H9 (cell line): ENCODE results near the gene CLDN22. TPM values are rescaled to one million over a fixed set of nuclear protein-coding genes. Genes with fewer than 3 reads are reported as not detected.
A peak's percentile ranks its signal among the peaks of the same experiment; 100 is the strongest.

Source experiments
- DNase-seq: peaks from one replicate; pipeline ENCODE4 v3.0.0-alpha.2; 2017
- H2AFZ ChIP-seq: one replicate; pipeline ENCODE4 v1.6.1; 2013; ENCODE audit warnings: mild to moderate bottlenecking, low read length, control low read depth, moderate library complexity
- H2AK5ac ChIP-seq: 2 replicates; pipeline ENCODE4 v1.6.1; 2013; ENCODE audit warnings: low read length, control low read depth, mixed read lengths; ENCODE audit not compliant: insufficient read length
- H2BK120ac ChIP-seq: one replicate; pipeline ENCODE4 v1.6.1; 2013; ENCODE audit warnings: low read depth, mild to moderate bottlenecking, low read length, control low read depth, inconsistent platforms; ENCODE audit not compliant: poor library complexity, severe bottlenecking
- H2BK12ac ChIP-seq: 2 replicates; pipeline ENCODE4 v1.6.1; 2013; ENCODE audit warnings: low read length, control low read depth, mixed read lengths, low read depth; ENCODE audit not compliant: insufficient read length
- H2BK15ac ChIP-seq: 2 replicates; pipeline ENCODE4 v1.6.1; 2013; ENCODE audit warnings: low read depth, low read length, control low read depth
- H2BK20ac ChIP-seq: one replicate; pipeline ENCODE4 v1.6.1; 2013; ENCODE audit warnings: low read depth, mild to moderate bottlenecking, low read length, control low read depth, inconsistent platforms; ENCODE audit not compliant: poor library complexity, severe bottlenecking
- H2BK5ac ChIP-seq: 2 replicates; pipeline ENCODE4 v1.6.1; 2013; ENCODE audit warnings: low read length, control low read depth, mixed read lengths; ENCODE audit not compliant: insufficient read length
- H3K14ac ChIP-seq: 2 replicates; pipeline ENCODE4 v1.6.1; 2013; ENCODE audit warnings: low read length, control low read depth; ENCODE audit not compliant: insufficient read depth
- H3K18ac ChIP-seq: 2 replicates; pipeline ENCODE4 v1.6.1; 2013; ENCODE audit warnings: low read depth, mild to moderate bottlenecking, mixed read lengths, low read length, control low read depth; ENCODE audit not compliant: insufficient read length
- H3K23ac ChIP-seq: 2 replicates; pipeline ENCODE4 v1.6.1; 2013; ENCODE audit warnings: low read length, control low read depth, mixed read lengths, low read depth; ENCODE audit not compliant: insufficient read length
- H3K23me2 ChIP-seq: 2 replicates; pipeline ENCODE4 v1.6.1; 2013; ENCODE audit warnings: low read depth, mild to moderate bottlenecking, mixed read lengths, low read length, control low read depth; ENCODE audit not compliant: insufficient read length, poor library complexity, severe bottlenecking
- H3K27ac ChIP-seq: 2 replicates; pipeline ENCODE4 v1.5.1; 2013; ENCODE audit warnings: low read length, control low read depth, mixed read lengths, low read depth; ENCODE audit not compliant: insufficient read length
- H3K27me3 ChIP-seq: 2 replicates; pipeline ENCODE4 v1.6.1; 2013; ENCODE audit warnings: low read length, control low read depth, inconsistent platforms; ENCODE audit not compliant: insufficient read depth
- H3K4ac ChIP-seq: 2 replicates; pipeline ENCODE4 v1.6.1; 2013; ENCODE audit warnings: low read depth, mild to moderate bottlenecking, control low read depth, inconsistent platforms, low read length, moderate library complexity
- H3K4me1 ChIP-seq: 2 replicates; pipeline ENCODE4 v1.6.1; 2013; ENCODE audit warnings: low read length, control low read depth, inconsistent platforms; ENCODE audit not compliant: insufficient read depth
- H3K4me2 ChIP-seq: 2 replicates; pipeline ENCODE4 v1.6.1; 2013; ENCODE audit warnings: low read length, control low read depth, mixed read lengths; ENCODE audit not compliant: insufficient read length, insufficient read depth
- H3K56ac ChIP-seq: 2 replicates; pipeline ENCODE4 v1.6.1; 2013; ENCODE audit warnings: low read depth, mild to moderate bottlenecking, mixed read lengths, low read length, control low read depth; ENCODE audit not compliant: insufficient read length
- H3K79me1 ChIP-seq: 2 replicates; pipeline ENCODE4 v1.6.1; 2013; ENCODE audit warnings: low read depth, mild to moderate bottlenecking, moderate library complexity, low read length, control low read depth, inconsistent platforms; ENCODE audit not compliant: insufficient read depth, poor library complexity, severe bottlenecking
- H3K79me2 ChIP-seq: 2 replicates; pipeline ENCODE4 v1.6.1; 2013; ENCODE audit warnings: low read length, control low read depth, inconsistent platforms; ENCODE audit not compliant: insufficient read depth
- H3K9ac ChIP-seq: 2 replicates; pipeline ENCODE4 v1.6.1; 2013; ENCODE audit warnings: low read length, control low read depth, mixed read lengths; ENCODE audit not compliant: insufficient read length; ENCODE audit errors: extremely low read depth
- H3K9me3 ChIP-seq: one replicate; pipeline ENCODE4 v1.6.1; 2013; ENCODE audit warnings: low read depth, low read length, inconsistent platforms; ENCODE audit not compliant: control insufficient read depth
- H3T11ph ChIP-seq: one replicate; pipeline ENCODE4 v1.6.1; 2013; ENCODE audit warnings: mild to moderate bottlenecking, low read length, control low read depth, inconsistent platforms
- H4K20me1 ChIP-seq: one replicate; pipeline ENCODE4 v1.6.1; 2013; ENCODE audit not compliant: control insufficient read depth, insufficient read length, insufficient read depth
- H4K5ac ChIP-seq: 2 replicates; pipeline ENCODE4 v1.6.1; 2013; ENCODE audit warnings: low read depth, mild to moderate bottlenecking, mixed read lengths, low read length, control low read depth; ENCODE audit not compliant: insufficient read length
- H4K8ac ChIP-seq: replicated peaks from 2 replicates; pipeline ENCODE4 v1.6.1; 2013; ENCODE audit warnings: low read length, control low read depth, mixed read lengths, low read depth; ENCODE audit not compliant: insufficient read length
- H4K91ac ChIP-seq: 2 replicates; pipeline ENCODE4 v1.6.1; 2013; ENCODE audit warnings: low read depth, mild to moderate bottlenecking, moderate library complexity, mixed read lengths, low read length, control low read depth; ENCODE audit not compliant: insufficient read length
- H3K27ac Mint-ChIP-seq, 3 experiments: 2 replicates in 2 of 3; 3 replicates in 1 of 3; pipeline ENCODE4 v1.8.0; 2020 to 2021; ENCODE audit warnings: mixed read lengths in 3 of 3, mild to moderate bottlenecking in 1 of 3, moderate library complexity in 1 of 3
- H3K27me3 Mint-ChIP-seq: 2 replicates; pipeline ENCODE4 v1.8.0; 2021; ENCODE audit warnings: low read depth, mild to moderate bottlenecking, moderate library complexity, mixed read lengths
- H3K36me3 Mint-ChIP-seq, 3 experiments: 2 replicates in 2 of 3; 3 replicates in 1 of 3; pipeline ENCODE4 v1.8.0; 2020 to 2021; ENCODE audit warnings: low read depth in 3 of 3, mixed read lengths in 3 of 3; ENCODE audit not compliant: insufficient read depth in 1 of 3
- H3K4me1 Mint-ChIP-seq, 2 experiments: 2 replicates each; pipeline ENCODE4 v1.8.0; 2020; ENCODE audit warnings: mixed read lengths in 2 of 2
- H3K4me3 Mint-ChIP-seq, 2 experiments: 2 replicates in 1 of 2; 3 replicates in 1 of 2; pipeline ENCODE4 v1.8.0; 2020 to 2021; ENCODE audit warnings: mild to moderate bottlenecking in 2 of 2, mixed read lengths in 2 of 2, moderate library complexity in 1 of 2
- H3K9me3 Mint-ChIP-seq, 2 experiments: 2 replicates in 1 of 2; 3 replicates in 1 of 2; pipeline ENCODE4 v1.8.0; 2020; ENCODE audit warnings: mild to moderate bottlenecking in 2 of 2, mixed read lengths in 2 of 2, moderate library complexity in 1 of 2
- CTCF ChIP-seq: fragments of 200-600 bp; sonication (generic); conservative IDR thresholded peaks from 3 replicates; pipeline ENCODE4 v1.8.0; 2021; ENCODE audit warnings: antibody characterized with exemption, mild to moderate bottlenecking
- WGBS: extraction: QIAGEN DNeasy Blood & Tissue Kit; methylation state at CpG from one replicate; pipeline ENCODE4 v1.1.7; 2013; ENCODE audit warnings: missing lambda C conversion rate, low lambda C conversion rate, mixed read lengths; ENCODE audit not compliant: insufficient read length; ENCODE audit errors: extremely low coverage; 5-methylcytosine and 5-hydroxymethylcytosine counted together
- total RNA-seq: library from RNA; stranded (reverse); gene quantifications from 2 replicates; pipeline ENCODE4 v1.2.1, GENCODE V29; 2021

Gene CLDN22
- total RNA-seq, 1 experiment from 2014 or later, result not detected

DNA sequence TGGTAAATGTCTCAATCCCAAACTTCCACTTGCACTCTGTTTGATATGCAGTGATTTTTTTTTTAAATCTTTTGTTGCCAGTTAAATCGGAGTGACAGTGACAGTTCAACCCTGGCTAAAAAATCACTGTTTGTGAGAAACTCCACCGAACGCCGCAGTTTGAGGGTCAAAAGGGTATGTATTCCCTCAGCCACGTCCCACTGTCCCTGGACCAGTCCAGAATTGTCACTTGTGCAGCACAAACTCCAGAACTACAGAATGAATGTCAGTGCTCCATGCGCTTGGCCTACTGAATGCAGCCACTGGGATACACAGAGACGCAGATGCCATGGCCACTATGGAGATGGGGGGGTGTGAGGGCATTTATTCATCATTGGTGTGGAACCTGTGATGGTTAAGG is 34.2 kb downstream of the CLDN22 start:
- H3K79me2 ChIP-seq, result no peaks in the 10 kb centered on the region
- no peak overlapping the region for H3K18ac ChIP-seq
- H3K27ac Mint-ChIP-seq, result peak overlapping the region in 1 of 3 experiments; percentile 23; a peak in 1 of 7 replicates
- no peak overlapping the region for H3K56ac ChIP-seq
- no peak overlapping the region for H4K5ac ChIP-seq
- no peak overlapping the region for H4K8ac ChIP-seq
- no peak for TF ChIP-seq CTCF
- no peaks in the 10 kb centered on the region for H3K23me2 ChIP-seq
- no peaks in the 10 kb centered on the region for H3K79me1 ChIP-seq
- no peak overlapping the region for H2BK12ac ChIP-seq
- H2BK5ac ChIP-seq, result no peak overlapping the region
- H3K9me3 Mint-ChIP-seq, result no peaks in the 10 kb centered on the region
- no CpG with 5 or more reads among the region's 7 CpGs for WGBS
- no peak overlapping the region for H2AK5ac ChIP-seq
- H3K4ac ChIP-seq, result no peak overlapping the region
- no peaks in the 10 kb centered on the region for H4K20me1 ChIP-seq
- H3T11ph ChIP-seq, result no peak overlapping the region
- H2BK120ac ChIP-seq, result no peak overlapping the region
- H3K36me3 Mint-ChIP-seq, result peaks cover 56 to 82% (median 78%) of the 10 kb centered on the region in 3 experiments
- no peak overlapping the region for H2AFZ ChIP-seq
- H3K14ac ChIP-seq, result no peak overlapping the region
- no peak overlapping the region for H3K9ac ChIP-seq
- H3K4me1 Mint-ChIP-seq, result peaks cover under 1 to 2% of the 10 kb centered on the region in 2 experiments; a peak in 3 of 4 replicates
- H3K4me1 ChIP-seq, result no peaks in the 10 kb centered on the region
- H3K4me3 Mint-ChIP-seq, result no peak overlapping the region
- H4K91ac ChIP-seq, result no peak overlapping the region
- H3K4me2 ChIP-seq, result no peak overlapping the region
- no peak overlapping the region for H2BK20ac ChIP-seq
- H3K23ac ChIP-seq, result no peak overlapping the region
- H2BK15ac ChIP-seq, result no peak overlapping the region
- H3K27me3 ChIP-seq, result no peaks in the 10 kb centered on the region
- H3K27me3 Mint-ChIP-seq, result no peaks in the 10 kb centered on the region; the same call in 1 of the 2 replicates
- H3K27ac ChIP-seq, result no peak overlapping the region
- no peak for DNase-seq
- no peaks in the 10 kb centered on the region for H3K9me3 ChIP-seq
